Measurements from ENCODE around the gene FBN2. TPM values are rescaled to one million over a fixed set of nuclear protein-coding genes. Genes with fewer than 3 reads are reported as not detected.

Gene FBN2
- polyA plus RNA-seq, 1 donor from 2014 or later, result 1.6 TPM

- Histone ChIP-seq H3K4me3 (ENCODE audit: low read length) (no peak overlapping the region), H3K27ac (ENCODE audit: low read length) (no peak overlapping the region), H3K9me3 (ENCODE audit: low read length) (no peaks in the 10 kb centered on the region), H4K20me1 (ENCODE audit: insufficient read depth) (no peaks in the 10 kb centered on the region), H3K36me3 (ENCODE audit: insufficient read depth, low read length) (no peaks in the 10 kb centered on the region), H3F3A (ENCODE audit: insufficient read depth, low read length, poor library complexity, severe bottlenecking) (no peaks in the 10 kb centered on the region), H3K27me3 (ENCODE audit: insufficient read depth, low read depth, low read length) (no peaks in the 10 kb centered on the region), H3K79me2 (replicated peaks; ENCODE audit: insufficient read depth, low read length) (no peaks in the 10 kb centered on the region), H2AFZ (ENCODE audit: low read depth, low read length) (no peak overlapping the region), H3K4me2 (ENCODE audit: low read length) (no peak overlapping the region), H3K9ac (ENCODE audit: low read length) (no peak overlapping the region), H3K9me2 (ENCODE audit: insufficient read depth, low read length) (no peaks in the 10 kb centered on the region)
- TF ChIP-seq CTCF (IDR thresholded peaks at IDR 0.05; ENCODE audit: poor library complexity, severe bottlenecking) (no peak), EP300 (conservative IDR thresholded peaks at IDR 0.05; ENCODE audit: poor library complexity, severe bottlenecking) (no peak), EZH2 (IDR thresholded peaks at IDR 0.05; ENCODE audit: borderline replicate concordance, insufficient read depth, low read length, poor library complexity, severe bottlenecking) (no peak), TAF1 (IDR thresholded peaks at IDR 0.05; ENCODE audit: low read depth) (no peak), POLR2AphosphoS5 (IDR thresholded peaks at IDR 0.05) (no peak), MXI1 (conservative IDR thresholded peaks at IDR 0.05; ENCODE audit: poor library complexity, severe bottlenecking) (no peak), SMC3 (conservative IDR thresholded peaks at IDR 0.05; ENCODE audit: poor library complexity) (no peak), REST (IDR thresholded peaks at IDR 0.05; ENCODE audit: borderline replicate concordance) (no peak), RAD21 (conservative IDR thresholded peaks at IDR 0.05) (no peak)
Observed at GRCh38 chr5:128349044-128349858, 188.8 kb downstream of the FBN2 start.

DNA sequence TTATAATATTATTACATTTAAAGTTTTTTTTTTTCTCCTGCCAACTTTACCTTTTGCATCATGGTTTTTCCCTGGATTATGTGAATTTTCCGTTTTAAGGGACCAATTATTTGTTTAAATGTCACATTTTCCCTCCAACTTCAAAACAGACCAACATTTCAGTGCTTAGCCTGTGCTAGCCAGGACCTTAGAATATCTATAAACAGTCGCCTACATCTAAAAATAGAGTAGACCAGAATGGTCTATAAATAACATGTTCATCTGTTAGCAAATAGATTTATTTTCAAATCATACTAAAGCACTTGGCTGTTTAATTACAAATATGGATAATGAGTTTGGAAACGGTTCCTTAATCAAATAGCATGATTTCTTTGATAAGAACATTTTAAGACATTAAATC lies 192.0 kb downstream of the FBN2 start:
- no peak for TF ChIP-seq EP300 (conservative IDR thresholded peaks at IDR 0.05; ENCODE audit: poor library complexity, severe bottlenecking)
- TF ChIP-seq MXI1 (conservative IDR thresholded peaks at IDR 0.05; ENCODE audit: poor library complexity, severe bottlenecking), result no peak
- TF ChIP-seq CTCF (IDR thresholded peaks at IDR 0.05; ENCODE audit: poor library complexity, severe bottlenecking), result no peak
- no peak for TF ChIP-seq TAF1 (IDR thresholded peaks at IDR 0.05; ENCODE audit: low read depth)
- no peak for TF ChIP-seq POLR2AphosphoS5 (IDR thresholded peaks at IDR 0.05)
- no peak for TF ChIP-seq SMC3 (conservative IDR thresholded peaks at IDR 0.05; ENCODE audit: poor library complexity)
- no peak for TF ChIP-seq RAD21 (conservative IDR thresholded peaks at IDR 0.05)
- no peak for TF ChIP-seq REST (IDR thresholded peaks at IDR 0.05; ENCODE audit: borderline replicate concordance)
- TF ChIP-seq EZH2 (IDR thresholded peaks at IDR 0.05; ENCODE audit: borderline replicate concordance, insufficient read depth, low read length, poor library complexity, severe bottlenecking), result no peak
- H3F3A ChIP-seq (ENCODE audit: insufficient read depth, low read length, poor library complexity, severe bottlenecking), result no peaks in the 10 kb centered on the region
- H3K9me2 ChIP-seq (ENCODE audit: insufficient read depth, low read length), result no peaks in the 10 kb centered on the region
- H3K36me3 ChIP-seq (ENCODE audit: insufficient read depth, low read length), result no peaks in the 10 kb centered on the region
- no peaks in the 10 kb centered on the region for H3K27me3 ChIP-seq (ENCODE audit: insufficient read depth, low read depth, low read length)
- H3K27ac ChIP-seq (ENCODE audit: low read length), result no peak overlapping the region
- no peaks in the 10 kb centered on the region for H3K9me3 ChIP-seq (ENCODE audit: low read length)
- no peak overlapping the region for H3K4me2 ChIP-seq (ENCODE audit: low read length)
- H3K79me2 ChIP-seq (replicated peaks; ENCODE audit: insufficient read depth, low read length), result no peaks in the 10 kb centered on the region
- no peak overlapping the region for H3K4me3 ChIP-seq (ENCODE audit: low read length)
- no peak overlapping the region for H3K9ac ChIP-seq (ENCODE audit: low read length)
- H4K20me1 ChIP-seq (ENCODE audit: insufficient read depth), result no peaks in the 10 kb centered on the region
- H2AFZ ChIP-seq (ENCODE audit: low read depth, low read length), result no peak overlapping the region
